Measurements from ENCODE around the gene MORN5.

The MORN5 gene

GRCh38 chr9:122244349-122244748, 84.6 kb downstream of the MORN5 start:
- FAIRE-seq: no peak

DNA sequence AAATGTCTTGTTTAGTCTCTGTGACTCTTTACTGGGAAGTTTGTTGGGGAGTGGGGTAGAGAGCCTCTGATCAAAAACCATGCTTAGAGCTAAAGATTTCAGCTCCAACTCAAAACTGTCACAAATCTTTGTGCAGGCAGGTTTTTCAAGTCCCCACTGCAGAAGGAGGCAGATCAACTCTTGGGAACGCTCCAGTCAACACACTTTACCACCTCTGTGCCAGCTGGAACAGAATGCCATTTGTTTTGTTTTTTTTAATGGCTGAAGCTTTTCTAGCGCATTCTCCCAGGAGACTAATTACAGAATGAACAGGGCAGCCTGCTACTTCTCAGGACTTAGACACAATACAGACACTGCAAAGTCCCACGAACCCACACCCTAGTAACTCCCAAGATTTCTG, 87.0 kb downstream of the MORN5 start:
- FAIRE-seq: no peak

DNA sequence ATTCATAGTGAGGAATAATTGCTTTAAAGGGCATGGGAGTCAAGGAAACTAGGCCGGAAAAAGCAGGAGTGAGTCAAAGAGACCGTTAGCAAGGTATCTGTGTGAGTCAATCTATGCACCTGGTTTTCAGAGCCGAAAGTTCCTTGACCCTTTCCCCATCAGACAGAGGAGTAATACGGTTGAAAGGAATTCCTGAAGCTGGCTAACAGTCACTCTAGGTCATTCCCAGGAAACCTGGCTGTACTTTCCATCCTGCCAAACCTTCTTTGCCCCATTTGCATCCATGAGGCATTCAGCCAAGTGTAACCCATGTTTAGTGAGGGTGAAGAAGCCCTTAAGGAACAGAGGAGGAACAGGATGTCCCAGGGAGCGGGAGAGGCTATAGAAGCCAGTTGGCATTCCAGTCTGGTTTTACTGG, 88.7 kb downstream of the MORN5 start:
- FAIRE-seq: no peak

All from TTC549 (cell line).